PC-9 (cell line): Measurements from ENCODE around the gene RPS6KA6. TPM values are rescaled to one million over a fixed set of nuclear protein-coding genes. Genes with fewer than 3 reads are reported as not detected.

Source experiments
- BruUV-seq: library from RNA; stranded (reverse); fragments of 400-500 nt; replicated peaks from 2 replicates; lab custom pipeline; 2021; lab: Mats Ljungman, UMichigan
- CTCF ChIA-PET: fragments of 300-600 bp; sonication (Branson Sonifier 250); formaldehyde crosslinking; loops from one replicate; lab custom pipeline; 2022; ENCODE audit warnings: antibody characterized with exemption; lab: Charles Lee
- POLR2A ChIA-PET: fragments of 300-600 bp; sonication (Branson Sonifier 250); formaldehyde crosslinking; loops from one replicate; lab custom pipeline; 2022; ENCODE audit warnings: antibody characterized with exemption; ENCODE audit not compliant: unreplicated experiment; lab: Charles Lee
- DNase-seq, 2 experiments: peaks; one replicate each; pipeline versions ENCODE4 v3.0.0 to v3.0.0-alpha.2; 2015 to 2022; ENCODE audit warnings: mixed read lengths in 1 of 2
- H2AFZ ChIP-seq: fragments of 200-600 bp; sonication (generic); 2 replicates; pipeline ENCODE4 v1.8.1; 2017; ENCODE audit warnings: antibody characterized with exemption
- H3F3A ChIP-seq: fragments of 200-600 bp; sonication (generic); 2 replicates; pipeline ENCODE4 v1.8.1; 2017; ENCODE audit warnings: antibody characterized with exemption, mild to moderate bottlenecking, low read depth; ENCODE audit not compliant: insufficient read depth
- H3K27ac ChIP-seq: fragments of 200-600 bp; sonication (generic); 2 replicates; pipeline ENCODE4 v1.6.1; 2016; ENCODE audit warnings: mixed run types
- H3K27me3 ChIP-seq: fragments of 200-600 bp; sonication (generic); 2 replicates; pipeline ENCODE4 v1.6.1; 2016; ENCODE audit warnings: low read depth, mixed run types; ENCODE audit not compliant: insufficient read depth
- H3K36me3 ChIP-seq: fragments of 200-600 bp; sonication (generic); 2 replicates; pipeline ENCODE4 v1.6.1; 2016; ENCODE audit warnings: low read depth, mixed run types
- H3K4me1 ChIP-seq: fragments of 200-600 bp; sonication (generic); replicated peaks from 2 replicates; pipeline ENCODE4 v1.6.1; 2016; ENCODE audit warnings: mixed run types; ENCODE audit not compliant: insufficient read depth
- H3K4me2 ChIP-seq: fragments of 200-600 bp; sonication (generic); 2 replicates; pipeline ENCODE4 v1.6.1; 2017; ENCODE audit warnings: mixed run types
- H3K4me3 ChIP-seq: fragments of 200-600 bp; sonication (generic); 2 replicates; pipeline ENCODE4 v1.6.1; 2016; ENCODE audit warnings: mixed run types
- H3K79me2 ChIP-seq: fragments of 200-600 bp; sonication (generic); 2 replicates; pipeline ENCODE4 v1.6.1; 2017; ENCODE audit warnings: low read depth, mixed run types
- H3K9me2 ChIP-seq: fragments of 200-600 bp; sonication (generic); 2 replicates; pipeline ENCODE4 v1.8.1; 2017; ENCODE audit warnings: mild to moderate bottlenecking; ENCODE audit not compliant: insufficient read depth
- H3K9me3 ChIP-seq: fragments of 200-600 bp; sonication (generic); 2 replicates; pipeline ENCODE4 v1.8.1; 2016; ENCODE audit warnings: low read depth; ENCODE audit not compliant: insufficient read depth
- H4K20me1 ChIP-seq: fragments of 200-600 bp; sonication (generic); 2 replicates; pipeline ENCODE4 v1.8.1; 2017; ENCODE audit not compliant: insufficient read depth
- EZH2 ChIP-seq: fragments of 200-600 bp; sonication (generic); IDR thresholded peaks from 2 replicates; pipeline ENCODE4 v1.8.0; 2017; ENCODE audit warnings: antibody characterized with exemption, low read depth
- intact Hi-C: fragments of 100-400 bp; cut with micrococcal nuclease; formaldehyde crosslinking; loops from one replicate; pipeline ENCODE4 v1.10.0; 2022; ENCODE audit not compliant: unreplicated experiment
- total RNA-seq: library from RNA; stranded (reverse); gene quantifications from 2 replicates; pipeline ENCODE4 v1.2.3, GENCODE V29; 2021
- TF ChIP-seq, protein P1 (sequence below): fragments of 200-600 bp; sonication (generic); conservative IDR thresholded peaks from 2 replicates; pipeline ENCODE4 v1.6.1; 2017; ENCODE audit warnings: mixed run types, antibody characterized with exemption, mild to moderate bottlenecking, moderate library complexity

RPS6KA6 gene
- total RNA-seq, 1 experiment from 2014 or later = 6.5 TPM

DNA sequence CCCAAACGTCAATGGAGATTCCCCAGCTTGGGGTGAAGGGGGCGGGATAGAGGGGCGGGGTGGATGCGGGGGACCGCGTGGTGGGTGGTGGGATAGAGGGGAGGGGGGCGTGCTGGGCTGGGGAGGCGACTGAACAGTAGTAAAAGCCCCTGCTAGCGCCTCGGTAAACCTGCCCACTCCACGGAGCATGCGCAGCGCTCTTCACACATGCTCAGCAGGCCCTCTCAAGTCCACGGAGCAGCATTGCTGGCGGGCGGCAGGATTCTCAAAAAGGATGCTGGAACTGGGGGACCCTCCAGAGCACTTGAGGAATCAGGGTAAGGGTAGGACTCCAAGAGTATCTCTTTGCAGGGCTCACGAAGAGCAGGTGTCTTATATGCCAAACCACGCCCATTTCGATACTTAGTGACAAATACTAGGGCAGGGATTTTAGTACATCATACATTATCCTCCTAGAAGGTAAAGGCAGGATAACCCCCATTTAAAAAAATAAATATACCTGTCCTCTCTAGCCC is 378 bp upstream of the RPS6KA6 start:
- Histone ChIP-seq H3K27ac (no peak overlapping the region), H3K9me2 (no peaks in the 10 kb centered on the region), H3K36me3 (no peaks in the 10 kb centered on the region), H3K27me3 (no peaks in the 10 kb centered on the region), H3K79me2 (no peaks in the 10 kb centered on the region), H3K4me3 (peak overlapping the region; percentile 78), H3F3A (no peaks in the 10 kb centered on the region; the same call in 1 of the 2 replicates), H2AFZ (peak overlapping the region; percentile 96), H4K20me1 (no peaks in the 10 kb centered on the region), H3K4me1 (peaks cover 9% of the 10 kb centered on the region; the same call in 1 of the 2 replicates), H3K9me3 (no peaks in the 10 kb centered on the region), H3K4me2 (peak overlapping the region; percentile 85)
- ChIA-PET CTCF (interaction anchor here (0.6 to 0.8 kb wide), 2 partner anchors 49 to 142 kb away, joined by 6 to 7 read pairs; no protein-coding TSS in a partner anchor), POLR2A (no interaction called here)
- intact Hi-C loops = loop anchor here (5.0 to 10.0 kb wide), 2 partner anchors 74 to 141 kb away; no protein-coding TSS in a partner anchor
- BruUV-seq = no TSS peak
- TF ChIP-seq, protein P1, sequence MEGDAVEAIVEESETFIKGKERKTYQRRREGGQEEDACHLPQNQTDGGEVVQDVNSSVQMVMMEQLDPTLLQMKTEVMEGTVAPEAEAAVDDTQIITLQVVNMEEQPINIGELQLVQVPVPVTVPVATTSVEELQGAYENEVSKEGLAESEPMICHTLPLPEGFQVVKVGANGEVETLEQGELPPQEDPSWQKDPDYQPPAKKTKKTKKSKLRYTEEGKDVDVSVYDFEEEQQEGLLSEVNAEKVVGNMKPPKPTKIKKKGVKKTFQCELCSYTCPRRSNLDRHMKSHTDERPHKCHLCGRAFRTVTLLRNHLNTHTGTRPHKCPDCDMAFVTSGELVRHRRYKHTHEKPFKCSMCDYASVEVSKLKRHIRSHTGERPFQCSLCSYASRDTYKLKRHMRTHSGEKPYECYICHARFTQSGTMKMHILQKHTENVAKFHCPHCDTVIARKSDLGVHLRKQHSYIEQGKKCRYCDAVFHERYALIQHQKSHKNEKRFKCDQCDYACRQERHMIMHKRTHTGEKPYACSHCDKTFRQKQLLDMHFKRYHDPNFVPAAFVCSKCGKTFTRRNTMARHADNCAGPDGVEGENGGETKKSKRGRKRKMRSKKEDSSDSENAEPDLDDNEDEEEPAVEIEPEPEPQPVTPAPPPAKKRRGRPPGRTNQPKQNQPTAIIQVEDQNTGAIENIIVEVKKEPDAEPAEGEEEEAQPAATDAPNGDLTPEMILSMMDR = no peak
- no peak for TF ChIP-seq EZH2
- peak in 1 of 2 experiments; percentile 37 for DNase-seq

- Histone ChIP-seq H3F3A (no peaks in the 10 kb centered on the region; the same call in 1 of the 2 replicates), H4K20me1 (no peaks in the 10 kb centered on the region), H3K4me2 (peak overlapping the region; percentile 85), H3K27me3 (no peaks in the 10 kb centered on the region), H3K4me1 (peaks cover 9% of the 10 kb centered on the region; the same call in 1 of the 2 replicates), H3K9me2 (no peaks in the 10 kb centered on the region), H3K4me3 (peak overlapping the region; percentile 78), H3K79me2 (no peaks in the 10 kb centered on the region), H3K36me3 (no peaks in the 10 kb centered on the region), H3K9me3 (no peaks in the 10 kb centered on the region), H2AFZ (peak overlapping the region; percentile 96), H3K27ac (no peak overlapping the region)
- CTCF ChIA-PET = interaction anchor here (0.6 kb wide), 1 partner anchor 938 kb away, joined by 3 read pairs; no protein-coding TSS in a partner anchor
- intact Hi-C loops = loop anchor here (5.0 to 10.0 kb wide), 2 partner anchors 72 to 140 kb away; no protein-coding TSS in a partner anchor
- peak in 1 of 2 experiments; percentile 3 for DNase-seq
- TSS peak; percentile 58 for BruUV-seq
- POLR2A ChIA-PET = no interaction called here
- TF ChIP-seq, protein P1 = 0 out of 2 replicates have a peak, but pooled peaks have one; percentile 17
- no peak for TF ChIP-seq EZH2
Observed at GRCh38 chrX:84186603-84187532, 1.1 kb downstream of the RPS6KA6 start.

DNA sequence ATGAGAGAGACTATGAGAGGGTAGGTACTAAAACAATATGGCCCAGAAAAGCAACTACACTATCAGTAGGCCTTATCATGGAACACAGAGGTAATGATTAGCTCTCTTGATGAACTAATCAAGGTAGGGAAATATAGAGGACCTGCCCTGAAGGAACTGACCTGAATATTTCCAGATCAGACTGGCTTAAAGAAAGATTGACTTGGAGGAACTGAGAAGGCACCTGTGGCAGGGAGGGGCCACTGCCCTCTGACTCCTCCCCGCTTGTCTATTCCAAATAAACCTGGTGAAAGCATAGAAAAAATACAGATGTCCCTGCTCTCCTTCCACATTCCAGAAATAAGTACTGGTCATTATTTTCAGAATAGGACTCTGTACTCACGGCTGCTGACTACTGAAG is 5.5 kb downstream of the RPS6KA6 start:
- H4K20me1 ChIP-seq = no peaks in the 10 kb centered on the region
- no peaks in the 10 kb centered on the region for H3K79me2 ChIP-seq
- POLR2A ChIA-PET = no interaction called here
- H3K4me2 ChIP-seq = no peak overlapping the region
- H3K4me1 ChIP-seq = peaks cover 9% of the 10 kb centered on the region; the same call in 1 of the 2 replicates
- no peaks in the 10 kb centered on the region for H3K36me3 ChIP-seq
- no peak for DNase-seq
- no TSS peak for BruUV-seq
- intact Hi-C loops = loop anchor here (10.0 kb wide), 1 partner anchor 68 kb away; no protein-coding TSS in a partner anchor
- no peak overlapping the region for H2AFZ ChIP-seq
- H3K4me3 ChIP-seq = no peak overlapping the region
- CTCF ChIA-PET = no interaction called here
- H3K9me3 ChIP-seq = no peaks in the 10 kb centered on the region
- H3K9me2 ChIP-seq = no peaks in the 10 kb centered on the region
- H3K27me3 ChIP-seq = no peaks in the 10 kb centered on the region
- no peak overlapping the region for H3K27ac ChIP-seq
- TF ChIP-seq EZH2 = no peak
- no peaks in the 10 kb centered on the region for H3F3A ChIP-seq
